Activated CD4-positive, alpha-beta T cell treated with anti-CD3 and anti-CD28 coated beads, Interleukin-2, amount 50 U/mL, for 1 hour (primary cell): ENCODE data around the gene TSPAN2.
A peak's percentile ranks its signal among the peaks of the same experiment; 100 is the strongest.

Experiments used
- DNase-seq: peaks from one replicate; pipeline ENCODE4 v3.0.0-alpha.2; 2020

TSPAN2 gene

DNA sequence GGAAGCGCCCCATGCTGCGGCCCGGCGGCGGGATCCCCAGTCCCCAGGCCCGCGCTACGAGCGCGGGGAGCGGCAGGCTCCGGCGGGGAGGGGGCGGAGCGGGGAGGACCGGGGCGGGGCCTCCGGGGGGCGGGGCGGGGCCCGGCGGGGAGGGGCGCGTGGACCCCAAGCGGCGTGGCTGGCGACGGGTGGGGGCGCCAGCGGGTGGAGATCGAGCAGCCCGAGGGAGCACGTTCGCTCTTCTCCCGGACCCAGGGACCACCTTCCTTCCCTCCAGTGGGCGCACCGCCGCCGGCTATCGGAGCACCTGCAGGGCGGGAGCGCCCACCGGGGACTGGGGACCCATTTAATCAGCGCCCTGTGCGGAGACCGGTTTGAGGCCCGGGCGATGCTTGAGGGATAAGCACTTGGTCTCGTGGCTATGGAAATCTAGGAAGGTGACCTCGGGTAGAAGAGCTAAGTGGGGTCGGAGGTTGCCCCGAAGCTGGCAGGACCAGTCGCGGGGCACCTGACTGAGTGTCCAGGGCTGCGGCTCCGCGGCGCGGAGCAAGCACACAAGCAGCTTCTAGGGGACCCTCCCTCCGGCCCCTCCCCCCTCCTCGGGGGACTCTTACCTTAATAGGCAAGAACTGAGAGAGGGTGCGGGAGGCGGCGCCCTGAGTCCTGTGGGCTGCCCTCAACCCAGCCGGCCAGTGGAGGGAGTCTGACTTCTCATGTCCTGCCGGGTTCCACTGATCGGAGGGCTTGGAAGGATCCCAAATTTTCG is at the start of gene TSPAN2:
TSPAN2 (minus strand) TSS at position 84 of the 766 bp plus-strand sequence; CDS start at position 13, 71 bp downstream.
- peak; percentile 55 for DNase-seq

DNA sequence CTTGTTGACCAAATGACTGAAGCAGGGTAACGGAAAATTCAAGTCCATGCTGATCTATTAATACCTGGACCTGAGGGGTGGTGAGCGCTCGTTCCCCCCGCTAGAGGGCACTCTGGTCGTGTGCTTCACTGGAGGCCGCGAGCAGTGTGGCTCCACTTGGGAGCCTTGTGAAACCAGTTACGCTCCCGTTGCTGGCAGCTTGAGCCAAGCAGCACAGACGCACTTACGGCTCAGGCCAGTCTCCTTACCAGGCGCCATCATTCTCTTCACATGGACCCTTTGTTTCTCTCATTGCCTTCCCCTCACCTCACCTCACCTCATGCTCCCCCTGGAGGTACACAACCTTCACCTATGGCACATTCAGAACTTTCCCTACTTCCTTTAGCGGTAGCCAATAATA is 49.7 kb upstream of the TSPAN2 start:
- DNase-seq: peak; percentile 57

DNA sequence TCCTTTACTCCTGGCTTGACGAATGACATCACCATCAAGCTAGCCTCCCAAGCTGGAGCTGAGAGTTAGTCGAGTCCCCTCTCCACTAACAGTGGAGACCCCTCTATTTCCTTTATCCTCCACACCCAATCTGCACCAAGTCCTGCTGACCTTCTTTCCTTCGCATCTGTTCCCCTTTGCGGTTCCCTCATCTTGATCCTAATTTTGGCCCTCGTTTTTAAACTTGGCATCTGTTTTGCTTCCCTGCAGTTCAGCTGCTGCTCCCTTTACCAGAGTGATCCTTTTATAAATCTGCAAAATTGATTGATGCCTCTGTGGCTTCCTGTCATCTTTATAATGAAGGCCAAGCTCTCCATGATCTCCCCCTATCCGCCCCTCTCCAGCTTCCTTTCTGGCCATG is 49.0 kb upstream of the TSPAN2 start:
- no peak for DNase-seq

DNA sequence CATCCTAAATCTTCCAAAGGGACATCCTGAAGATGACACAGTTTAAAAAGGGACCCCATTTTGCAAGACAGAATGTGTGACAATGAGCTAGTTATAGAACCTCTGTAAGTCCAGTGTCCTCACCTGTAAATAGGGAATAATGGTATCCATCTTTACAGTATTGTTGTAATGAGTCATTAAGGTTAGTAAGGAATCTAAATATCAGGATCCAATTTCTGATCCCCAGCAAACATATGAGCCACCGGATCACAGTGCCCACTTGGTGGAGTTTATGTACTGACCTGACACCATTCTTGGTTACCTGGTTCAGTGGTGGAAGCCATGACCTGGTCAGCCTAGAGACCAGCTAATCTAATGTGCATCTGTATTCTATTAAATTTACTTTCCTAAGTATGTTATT is 47.9 kb upstream of the TSPAN2 start:
- DNase-seq: no peak

DNA sequence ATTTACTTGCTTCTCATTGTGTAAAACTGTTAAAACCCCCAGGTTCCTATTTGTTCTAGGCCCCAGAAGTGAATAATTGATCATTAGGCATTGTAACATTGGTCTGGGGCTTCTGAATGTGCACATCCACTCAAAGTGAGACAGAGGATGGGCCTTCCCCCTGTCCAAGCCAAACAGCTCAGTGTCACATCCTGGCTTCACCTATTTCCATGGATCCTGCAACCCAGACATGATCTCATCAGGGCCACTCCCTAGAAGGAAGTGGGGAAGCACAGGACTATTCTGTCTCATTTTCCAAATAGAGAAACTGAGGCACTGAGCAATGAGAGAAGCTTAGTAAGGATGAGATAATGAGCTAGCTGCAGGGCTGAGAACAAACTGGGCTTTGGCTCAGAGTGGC is 47.4 kb upstream of the TSPAN2 start:
- DNase-seq: no peak

DNA sequence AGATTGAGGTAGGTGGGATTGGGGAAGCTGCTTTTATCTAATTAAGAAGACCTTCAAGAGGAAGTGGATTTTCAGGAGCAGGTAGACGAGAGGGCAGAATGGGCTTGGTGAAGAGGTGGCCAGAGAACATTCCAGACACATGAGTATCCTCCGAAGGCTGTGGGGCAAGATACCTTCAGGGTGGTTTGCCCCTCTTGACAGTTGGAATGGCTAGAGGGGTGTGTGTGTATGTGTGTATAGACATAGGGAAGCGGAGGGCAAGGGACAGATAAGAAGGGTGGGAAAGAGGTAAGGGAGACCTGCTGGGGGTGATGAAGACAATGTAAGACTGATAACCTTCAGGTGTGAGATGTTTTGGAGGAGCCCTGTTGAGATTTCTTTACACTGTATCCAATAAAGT is 46.8 kb upstream of the TSPAN2 start:
- DNase-seq: no peak

DNA sequence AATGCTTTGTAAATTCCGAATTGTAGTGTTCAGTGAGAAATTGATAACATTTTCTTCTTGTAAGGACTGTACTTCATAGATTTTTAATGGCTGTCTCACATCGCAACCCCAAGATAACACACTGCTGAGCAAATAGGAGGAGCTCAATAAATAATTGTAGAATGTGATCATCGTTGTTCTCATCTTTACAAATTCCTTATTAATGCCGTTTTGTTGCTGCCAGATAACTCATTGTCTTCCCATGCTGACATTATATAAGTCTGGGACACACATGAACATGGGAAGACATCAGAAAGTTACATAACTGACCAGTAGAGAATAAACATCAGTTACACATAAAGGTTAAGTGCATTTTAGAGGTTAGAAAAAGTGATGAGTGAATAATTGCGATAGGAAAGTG is 46.4 kb upstream of the TSPAN2 start:
- no peak for DNase-seq

DNA sequence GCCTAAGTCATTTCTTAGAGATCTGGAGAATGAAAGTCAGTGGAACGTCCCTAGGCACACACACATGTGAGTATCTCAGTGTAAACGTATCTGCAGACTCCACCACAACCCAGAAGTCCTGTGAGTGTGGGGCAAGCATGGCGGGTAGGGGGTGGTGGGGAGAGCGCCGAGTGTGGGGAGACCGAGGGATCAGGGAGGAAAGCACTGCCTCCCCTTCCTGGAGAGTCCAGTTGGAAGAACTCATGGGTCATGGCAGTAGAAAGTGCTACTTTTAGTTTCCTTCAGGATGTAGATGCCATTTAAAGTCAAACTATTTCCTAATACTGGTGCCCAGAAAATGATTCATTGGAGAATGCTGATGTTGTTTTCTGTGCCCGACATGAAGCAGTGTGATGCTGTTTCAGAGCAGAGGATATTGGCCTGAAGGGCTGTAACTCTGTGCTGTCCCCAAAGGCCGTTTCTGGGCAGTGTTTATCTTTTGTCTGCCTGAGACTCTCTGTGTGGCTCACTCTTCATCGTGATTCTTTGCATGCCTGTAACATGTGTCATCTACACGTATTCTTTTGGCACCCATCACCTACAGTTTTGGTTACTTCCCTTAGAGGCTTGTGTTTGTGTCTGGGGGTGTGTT is 45.7 kb upstream of the TSPAN2 start:
- no peak for DNase-seq

DNA sequence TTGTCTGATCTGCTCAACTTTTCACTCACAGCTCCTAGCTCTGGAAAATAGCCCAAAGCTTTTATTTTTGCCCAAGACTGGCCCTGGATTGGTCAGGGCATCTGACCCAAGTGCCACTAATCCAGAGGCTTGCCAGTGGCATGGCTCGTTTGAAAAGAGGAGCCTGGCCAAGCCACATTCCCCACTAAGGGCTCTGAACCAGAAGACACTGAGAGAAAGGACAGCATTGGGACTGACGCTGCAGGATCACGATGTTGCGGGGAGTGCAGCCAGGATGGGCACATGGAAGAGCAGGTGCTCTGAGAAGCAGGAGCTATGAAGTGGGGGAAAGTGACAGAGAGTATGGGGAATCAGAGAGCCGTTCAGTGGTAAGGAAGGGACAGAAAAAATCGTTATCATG is 44.9 kb upstream of the TSPAN2 start:
- no peak for DNase-seq

DNA sequence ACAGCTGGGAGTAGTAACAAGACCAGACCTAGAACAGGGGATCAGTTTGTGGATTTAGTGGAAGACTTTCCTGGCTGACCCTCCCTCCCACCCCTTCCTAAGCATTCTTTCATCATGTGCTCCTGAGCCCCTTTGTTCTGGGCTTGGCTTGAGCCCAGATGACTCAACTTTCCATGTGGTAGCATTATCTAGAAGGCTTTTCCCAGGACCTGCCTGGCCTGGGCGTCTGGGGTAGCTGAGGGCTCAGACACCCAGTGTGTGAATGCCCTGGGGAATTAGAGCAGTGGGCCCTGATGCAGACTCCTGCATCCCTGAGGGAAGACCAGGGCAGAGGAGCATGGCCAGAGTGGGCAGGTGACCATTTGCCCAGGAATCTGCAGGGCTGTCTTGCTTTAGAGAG is 44.1 kb upstream of the TSPAN2 start:
- no peak for DNase-seq

DNA sequence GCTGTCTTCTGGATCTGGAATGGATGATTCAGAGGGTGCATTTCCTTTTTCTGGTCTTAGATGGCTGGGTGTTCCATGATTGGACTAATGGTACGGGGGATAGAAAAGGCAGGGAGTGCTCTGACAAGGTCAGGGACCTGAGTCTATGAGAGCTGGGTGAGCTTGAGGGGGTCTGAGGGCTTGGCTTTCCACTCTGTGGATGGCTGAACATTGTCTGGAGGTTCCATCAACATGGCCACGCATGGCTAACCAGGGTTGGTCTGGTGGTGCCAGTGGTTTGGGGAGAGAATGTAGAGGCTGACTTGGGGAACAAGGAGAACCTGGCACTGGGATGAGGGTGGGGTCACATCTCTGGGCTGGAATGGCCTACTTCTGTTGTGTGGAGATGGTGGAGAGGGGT is 41.5 kb upstream of the TSPAN2 start:
- no peak for DNase-seq

DNA sequence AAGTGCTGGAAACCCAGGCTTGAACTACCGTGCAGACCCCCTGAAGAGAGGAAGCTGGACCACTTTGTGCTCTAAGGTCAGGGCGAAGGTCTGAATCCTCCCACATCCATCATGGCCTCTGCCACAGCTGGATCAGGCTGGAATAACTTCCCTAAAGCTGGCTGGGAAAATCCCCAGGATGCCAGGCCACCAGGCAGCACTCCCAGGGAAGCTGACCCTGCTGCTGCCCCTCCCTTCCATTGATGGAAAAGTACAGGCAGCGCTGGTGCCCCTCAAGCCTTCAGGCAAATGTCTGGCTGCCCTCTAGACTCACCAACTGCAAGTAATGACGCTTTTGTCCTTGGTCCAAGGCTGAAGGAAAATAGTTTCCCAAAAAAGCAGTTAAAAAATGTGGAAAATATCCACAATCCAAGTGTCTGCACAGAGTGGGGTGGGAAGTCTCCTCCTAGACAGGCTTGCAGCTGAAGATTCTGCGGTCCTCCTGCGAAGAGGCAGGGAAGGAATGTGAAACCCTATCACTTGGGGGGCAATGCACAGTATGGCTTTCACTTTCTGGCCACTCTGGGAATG is 39.9 kb upstream of the TSPAN2 start:
- no peak for DNase-seq

DNA sequence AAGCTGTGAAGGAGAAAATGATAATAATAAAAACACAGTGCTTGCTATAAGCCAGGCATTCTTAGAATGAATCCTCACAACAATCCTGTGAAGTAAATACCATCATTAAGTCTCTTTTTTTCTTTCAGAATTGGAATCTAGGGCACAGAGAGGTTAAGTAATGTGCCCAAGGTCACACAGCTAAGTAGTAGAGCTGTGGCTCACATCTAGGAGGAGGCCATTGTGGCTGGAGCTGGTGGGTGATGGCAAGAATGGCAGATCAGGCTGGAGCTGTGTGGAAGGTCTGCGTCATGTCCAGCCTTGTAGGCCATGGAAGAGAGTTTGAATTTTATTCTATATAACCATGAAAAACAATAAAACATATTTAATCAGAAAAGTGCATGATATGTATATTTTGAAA is 38.2 kb upstream of the TSPAN2 start:
- no peak for DNase-seq

DNA sequence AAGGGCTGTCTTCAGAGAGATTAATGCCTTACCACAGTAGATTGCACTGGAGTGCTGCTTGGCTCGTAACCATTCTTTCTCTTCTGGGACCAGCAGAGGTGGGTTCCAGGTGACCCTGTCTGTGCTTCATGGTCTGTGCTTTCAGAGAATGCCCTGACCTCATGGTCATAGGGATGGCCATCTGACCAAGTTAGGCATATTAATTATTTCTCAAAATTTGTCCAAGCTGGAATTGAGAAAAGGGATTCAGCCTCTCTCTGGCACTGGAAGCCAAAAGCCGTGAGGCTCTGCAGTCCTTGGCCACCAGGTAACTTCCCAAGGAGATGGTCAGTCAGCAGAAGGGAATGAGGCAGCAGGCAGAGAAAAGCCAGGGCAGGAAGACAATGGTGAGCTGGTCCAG is 37.2 kb upstream of the TSPAN2 start:
- no peak for DNase-seq

DNA sequence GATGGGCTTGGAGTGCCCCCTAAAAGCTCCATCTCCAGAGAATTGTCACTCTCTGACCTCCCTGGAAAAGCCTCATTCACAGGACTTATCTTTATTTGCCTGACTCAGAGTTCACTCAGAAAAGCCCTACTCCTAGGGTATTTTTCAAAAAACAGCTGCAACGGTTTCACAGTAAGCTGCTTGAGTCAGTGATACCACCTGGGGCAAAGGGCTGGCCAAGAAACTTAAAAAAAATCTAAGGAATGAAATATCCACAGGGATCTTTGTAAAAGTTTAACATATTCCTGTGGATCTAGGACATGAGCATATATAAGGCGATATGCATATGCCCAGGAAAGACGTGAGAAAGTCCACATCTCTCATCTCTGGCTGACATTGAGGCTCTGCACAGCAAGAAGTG is 33.8 kb upstream of the TSPAN2 start:
- DNase-seq: no peak

DNA sequence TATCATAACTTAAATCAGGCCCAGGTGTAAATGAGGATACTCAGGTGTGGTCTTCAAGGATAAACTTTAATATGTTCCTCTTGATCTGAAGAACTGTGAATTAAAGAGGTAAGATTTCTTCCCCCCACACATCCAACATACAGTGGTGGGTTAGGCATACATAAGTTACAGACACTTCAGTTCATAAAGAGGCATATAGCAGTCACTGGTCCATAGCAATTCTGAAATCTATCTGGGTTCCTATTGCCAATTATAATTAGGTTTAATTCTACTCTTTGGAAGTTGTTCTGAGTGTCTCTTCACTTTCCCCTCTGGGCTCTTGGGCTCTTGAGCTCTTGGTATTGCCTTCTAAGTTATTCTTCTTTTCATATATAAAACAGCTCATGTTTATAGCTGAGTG is 32.5 kb upstream of the TSPAN2 start:
- DNase-seq: no peak

DNA sequence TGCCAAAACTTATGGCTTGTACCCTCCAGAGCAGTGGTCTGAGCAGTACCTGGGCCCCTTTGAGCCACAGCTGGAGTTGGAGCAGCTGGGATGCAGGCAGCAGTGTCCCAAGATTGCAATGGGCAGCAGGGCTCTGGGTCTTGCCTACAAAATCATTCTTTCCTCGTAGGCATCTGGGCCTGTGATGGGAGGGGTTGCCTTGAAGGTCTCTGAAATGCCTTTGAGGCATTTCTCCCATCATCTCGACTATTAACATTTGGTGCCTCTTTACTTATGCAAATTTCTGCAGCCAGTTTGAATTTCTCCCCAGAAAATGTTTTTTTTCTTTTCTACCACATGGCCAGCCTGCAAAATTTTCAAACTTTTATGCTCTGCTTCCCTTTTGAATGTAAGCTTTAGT is 31.0 kb upstream of the TSPAN2 start:
- DNase-seq: no peak

DNA sequence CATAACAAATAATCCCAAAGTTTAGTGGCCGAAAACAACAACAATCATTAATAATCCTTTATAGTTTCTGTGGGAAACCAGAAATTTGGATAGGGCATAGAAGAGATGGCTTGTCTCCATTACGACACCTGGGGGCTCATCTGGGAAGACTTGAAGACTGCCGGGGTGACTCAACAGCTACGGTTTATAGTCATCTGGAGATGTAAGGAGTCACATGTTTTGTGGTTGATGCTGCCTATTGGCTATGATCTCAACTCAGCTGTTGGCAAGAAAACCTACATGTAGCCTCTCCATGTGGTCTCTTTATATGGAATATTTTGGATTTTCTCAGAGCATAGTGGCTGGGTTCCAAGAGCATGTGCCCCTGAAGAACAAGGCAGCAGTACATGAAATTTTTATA is 29.3 kb upstream of the TSPAN2 start:
- no peak for DNase-seq

DNA sequence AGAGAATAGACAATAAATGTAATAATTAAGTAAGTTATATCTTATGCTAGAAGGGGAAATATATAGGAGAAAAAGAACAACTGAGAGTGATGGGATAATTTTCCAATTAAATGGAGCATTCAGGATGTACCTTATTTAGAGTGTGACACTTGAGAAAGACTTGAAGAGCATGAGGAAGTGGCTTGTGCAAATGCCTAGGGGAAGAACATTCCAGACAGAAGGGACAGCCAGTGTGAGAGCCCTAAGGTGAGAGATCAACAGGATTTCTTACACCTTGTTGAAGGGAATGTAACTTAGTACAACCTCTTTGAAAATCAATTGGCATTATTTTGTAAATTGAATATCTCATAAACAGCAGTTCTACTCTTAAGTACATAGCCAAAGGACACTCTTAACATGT is 28.8 kb upstream of the TSPAN2 start:
- DNase-seq: no peak

DNA sequence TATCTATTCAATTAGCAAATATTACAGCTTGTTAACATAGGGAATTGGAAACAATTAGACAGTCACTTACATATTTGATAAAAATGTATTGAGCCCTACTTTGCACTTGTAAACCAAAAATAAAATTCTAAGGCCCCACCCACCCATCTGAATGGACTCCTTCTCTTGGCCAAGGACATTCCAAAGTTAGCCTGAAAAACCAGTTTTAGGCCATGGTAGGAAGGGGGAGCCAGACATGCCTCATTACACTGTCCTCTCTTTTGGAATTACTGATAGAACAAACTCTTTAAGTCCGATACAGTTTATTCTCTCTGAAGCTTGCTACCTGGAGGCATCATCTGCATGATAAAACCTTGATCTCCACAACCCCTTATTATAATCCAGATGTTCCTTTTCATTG is 28.0 kb upstream of the TSPAN2 start:
- no peak for DNase-seq

DNA sequence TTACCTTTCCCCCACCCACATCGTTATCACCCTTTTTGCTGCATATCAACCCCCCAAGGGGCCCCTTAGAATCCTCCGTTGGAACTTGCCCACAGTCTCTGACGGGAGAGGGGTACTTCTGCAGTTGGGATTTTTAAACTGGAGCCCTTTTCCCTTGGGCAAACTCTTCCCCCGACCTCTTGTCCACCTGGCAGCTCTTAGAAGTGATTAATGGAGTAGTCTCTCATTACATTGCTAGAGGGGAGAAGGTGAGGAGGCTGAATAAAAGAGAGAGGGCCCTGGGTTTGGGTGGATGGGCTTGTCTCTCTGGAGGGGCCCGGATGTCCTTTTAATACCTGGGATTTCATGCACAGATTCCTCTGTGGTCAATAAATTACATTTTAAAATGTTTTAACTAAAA is 27.2 kb upstream of the TSPAN2 start:
- no peak for DNase-seq

DNA sequence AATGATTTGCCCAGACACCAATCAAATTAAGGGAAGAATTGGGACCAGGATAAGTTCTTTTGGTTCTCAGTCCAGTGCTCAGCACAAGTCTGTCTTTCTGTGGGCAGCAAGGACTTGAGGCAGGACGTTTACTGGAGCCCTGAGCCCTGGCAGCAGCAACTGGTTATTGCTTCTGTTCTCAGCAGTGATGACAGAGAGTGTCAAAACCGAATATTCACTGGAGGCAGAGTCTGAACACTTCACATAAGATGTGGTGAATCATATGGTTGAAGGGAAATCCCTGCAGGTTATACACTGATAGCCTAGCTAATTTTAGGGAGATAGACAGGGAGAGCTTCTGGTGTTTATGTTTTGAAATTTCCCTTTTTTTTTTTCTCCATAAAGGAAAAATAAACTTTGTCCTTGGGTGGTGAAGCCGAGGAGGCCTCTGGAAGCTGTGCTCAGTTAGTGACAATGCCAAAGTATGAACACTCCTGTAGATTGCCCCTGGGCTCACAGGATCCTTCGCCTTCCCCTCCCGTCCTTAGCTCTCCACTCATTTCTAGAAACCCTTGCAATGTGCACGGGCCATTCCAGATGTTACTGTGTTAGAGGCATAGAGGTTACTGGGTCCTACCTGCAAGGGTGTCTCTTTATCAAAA is 26.3 kb upstream of the TSPAN2 start:
- no peak for DNase-seq

DNA sequence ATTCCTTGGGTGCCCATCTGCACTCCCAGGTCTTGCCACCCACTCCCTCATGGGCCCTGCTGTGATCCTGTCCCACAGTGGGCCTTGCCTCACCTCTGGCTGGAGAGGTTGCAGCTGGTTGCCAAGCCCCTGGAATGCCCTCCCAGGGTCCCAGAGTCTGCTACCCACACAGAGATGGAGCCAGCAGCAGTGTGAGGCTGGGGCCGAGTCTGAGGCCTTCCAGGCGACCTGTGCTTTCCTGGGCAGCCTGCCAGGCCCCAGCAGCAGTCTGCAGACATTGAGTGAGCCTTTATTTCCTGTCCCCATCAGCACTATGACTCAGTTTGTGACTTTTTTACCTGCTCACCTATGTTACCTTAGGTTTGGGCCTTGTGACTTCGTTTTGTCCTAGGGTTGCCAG is 25.0 kb upstream of the TSPAN2 start:
- peak; percentile 16 for DNase-seq

DNA sequence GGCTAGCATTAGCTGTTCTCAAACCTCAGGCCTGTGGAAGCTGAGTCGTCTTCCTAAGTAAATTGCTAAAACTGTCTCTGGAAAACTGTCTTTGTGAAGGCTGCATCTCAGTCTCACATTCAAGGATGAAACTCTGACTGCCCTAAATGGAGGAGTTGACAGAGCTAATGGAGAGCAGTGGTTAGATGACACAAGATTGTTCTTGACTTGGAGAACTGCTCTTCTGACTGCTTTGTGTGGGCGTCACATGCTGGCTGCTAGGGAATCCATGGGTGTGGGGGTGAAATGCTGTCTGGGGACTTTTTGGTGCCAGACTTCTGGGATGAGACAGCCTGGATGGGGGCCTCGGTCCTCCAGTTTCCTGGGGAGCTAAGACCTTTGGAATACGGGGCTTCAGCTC is 24.5 kb upstream of the TSPAN2 start:
- no peak for DNase-seq
